Memory B cell (primary cell): ENCODE results near the gene NUBP2.

Experiments used
- ATAC-seq: fragments of 150-1000 bp; cut with Tn5 transposase; 2 replicates; pipeline ENCODE4 v1.10.0; 2021; ENCODE audit warnings: low read depth, mild to moderate bottlenecking, moderate library complexity
- DNase-seq, 2 donors: peaks; one replicate each; pipeline ENCODE4 v3.0.0; 2022; ENCODE audit warnings: low spot score in 2 of 2
- H3K27ac Mint-ChIP-seq: one replicate; pipeline ENCODE4 v1.8.0; 2022; ENCODE audit warnings: mild to moderate bottlenecking, moderate library complexity, mixed read lengths
- H3K27me3 Mint-ChIP-seq: one replicate; pipeline ENCODE4 v1.8.0; 2022; ENCODE audit warnings: mixed read lengths
- H3K36me3 Mint-ChIP-seq: one replicate; pipeline ENCODE4 v1.8.0; 2022; ENCODE audit warnings: mild to moderate bottlenecking, mixed read lengths
- H3K4me1 Mint-ChIP-seq: one replicate; pipeline ENCODE4 v1.8.0; 2022; ENCODE audit warnings: mixed read lengths
- H3K4me3 Mint-ChIP-seq: one replicate; pipeline ENCODE4 v1.8.0; 2022; ENCODE audit warnings: mild to moderate bottlenecking, moderate library complexity, mixed read lengths
- H3K9me3 Mint-ChIP-seq: one replicate; pipeline ENCODE4 v1.8.0; 2022; ENCODE audit warnings: mixed read lengths

The NUBP2 gene

GRCh38 chr16:1782408-1783264 is at the start of gene NUBP2, which contains the start of gene SPSB3:
NUBP2 (plus strand) TSS chr16:1782960; CDS start chr16:1783021, 61 bp downstream.
SPSB3 (minus strand) TSS chr16:1782571; CDS start chr16:1781483, 1,088 bp downstream.
- Mint-ChIP-seq H3K9me3 (no peaks in the 10 kb centered on the region), H3K27me3 (no peaks in the 10 kb centered on the region), H3K4me3 (peak within 1 kb of the TSS; percentile 88), H3K27ac (peak within 1 kb of the TSS; percentile 43), H3K4me1 (peaks cover 13% of the 10 kb centered on the region), H3K36me3 (peaks cover 2% of the 10 kb centered on the region)
- peak; percentile 84 for ATAC-seq
- peak; percentile 90 to 94 for DNase-seq

- Mint-ChIP-seq H3K9me3 (no peaks in the 10 kb centered on the region), H3K27ac (no peak overlapping the region), H3K4me3 (no peak overlapping the region), H3K4me1 (peaks cover 3% of the 10 kb centered on the region), H3K36me3 (peaks cover 4% of the 10 kb centered on the region), H3K27me3 (no peaks in the 10 kb centered on the region)
- DNase-seq = no peak
- ATAC-seq = no peak
Measured at GRCh38 chr16:1734123-1734522, 48.6 kb upstream of the NUBP2 start.

GRCh38 chr16:1734816-1735215 is 47.9 kb upstream of the NUBP2 start:
- no peak for DNase-seq
- no peaks in the 10 kb centered on the region for H3K9me3 Mint-ChIP-seq
- peaks cover 2% of the 10 kb centered on the region for H3K36me3 Mint-ChIP-seq
- no peaks in the 10 kb centered on the region for H3K27me3 Mint-ChIP-seq
- ATAC-seq = no peak
- H3K4me1 Mint-ChIP-seq = peaks cover 3% of the 10 kb centered on the region
- H3K27ac Mint-ChIP-seq = no peak overlapping the region
- no peak overlapping the region for H3K4me3 Mint-ChIP-seq

GRCh38 chr16:1740234-1740633 is 42.5 kb upstream of the NUBP2 start:
- Mint-ChIP-seq H3K9me3 (no peaks in the 10 kb centered on the region), H3K27me3 (no peaks in the 10 kb centered on the region), H3K36me3 (peaks cover 7% of the 10 kb centered on the region), H3K4me3 (no peak overlapping the region), H3K27ac (no peak overlapping the region), H3K4me1 (peaks cover 4% of the 10 kb centered on the region)
- DNase-seq = no peak
- ATAC-seq = no peak

- H3K4me1 Mint-ChIP-seq = peaks cover 4% of the 10 kb centered on the region
- no peaks in the 10 kb centered on the region for H3K27me3 Mint-ChIP-seq
- H3K9me3 Mint-ChIP-seq = no peaks in the 10 kb centered on the region
- ATAC-seq (no peak), DNase-seq (no peak)
- H3K4me3 Mint-ChIP-seq = no peak overlapping the region
- H3K27ac Mint-ChIP-seq = no peak overlapping the region
- peaks cover 7% of the 10 kb centered on the region for H3K36me3 Mint-ChIP-seq
Measured at GRCh38 chr16:1740781-1741490, 41.8 kb upstream of the NUBP2 start.

- Mint-ChIP-seq H3K36me3 (peaks cover 7% of the 10 kb centered on the region), H3K27me3 (no peaks in the 10 kb centered on the region), H3K4me1 (peaks cover 4% of the 10 kb centered on the region), H3K9me3 (no peaks in the 10 kb centered on the region), H3K27ac (no peak overlapping the region), H3K4me3 (no peak overlapping the region)
- no peak for ATAC-seq
- no peak for DNase-seq
Measured at GRCh38 chr16:1741553-1742165, 41.1 kb upstream of the NUBP2 start.

- no peak overlapping the region for H3K4me3 Mint-ChIP-seq
- H3K4me1 Mint-ChIP-seq = peaks cover 4% of the 10 kb centered on the region
- H3K27ac Mint-ChIP-seq = no peak overlapping the region
- H3K9me3 Mint-ChIP-seq = no peaks in the 10 kb centered on the region
- DNase-seq (no peak), ATAC-seq (no peak)
- H3K27me3 Mint-ChIP-seq = no peaks in the 10 kb centered on the region
- H3K36me3 Mint-ChIP-seq = peaks cover 14% of the 10 kb centered on the region
Measured at GRCh38 chr16:1743376-1744337, 39.1 kb upstream of the NUBP2 start.

GRCh38 chr16:1744338-1744840 is 38.4 kb upstream of the NUBP2 start:
- Mint-ChIP-seq H3K27ac (peak overlapping the region; percentile 41), H3K4me1 (peaks cover 4% of the 10 kb centered on the region), H3K27me3 (no peaks in the 10 kb centered on the region), H3K4me3 (no peak overlapping the region), H3K9me3 (no peaks in the 10 kb centered on the region), H3K36me3 (peaks cover 16% of the 10 kb centered on the region)
- ATAC-seq (no peak), DNase-seq (no peak)

- Mint-ChIP-seq H3K27me3 (no peaks in the 10 kb centered on the region), H3K9me3 (no peaks in the 10 kb centered on the region), H3K4me1 (peaks cover 4% of the 10 kb centered on the region), H3K36me3 (peaks cover 16% of the 10 kb centered on the region), H3K4me3 (no peak overlapping the region), H3K27ac (peak overlapping the region; percentile 41)
- ATAC-seq (no peak), DNase-seq (no peak)
Measured at GRCh38 chr16:1745181-1745899, 37.4 kb upstream of the NUBP2 start.

- H3K27ac Mint-ChIP-seq = no peak overlapping the region
- ATAC-seq (no peak), DNase-seq (no peak)
- H3K27me3 Mint-ChIP-seq = no peaks in the 10 kb centered on the region
- no peaks in the 10 kb centered on the region for H3K9me3 Mint-ChIP-seq
- no peak overlapping the region for H3K4me3 Mint-ChIP-seq
- peaks cover 16% of the 10 kb centered on the region for H3K36me3 Mint-ChIP-seq
- H3K4me1 Mint-ChIP-seq = peaks cover 3% of the 10 kb centered on the region
Measured at GRCh38 chr16:1745900-1746692, 36.7 kb upstream of the NUBP2 start.

GRCh38 chr16:1746693-1747195 is 36.0 kb upstream of the NUBP2 start:
- H3K27ac Mint-ChIP-seq = no peak overlapping the region
- no peaks in the 10 kb centered on the region for H3K27me3 Mint-ChIP-seq
- H3K4me3 Mint-ChIP-seq = no peak overlapping the region
- ATAC-seq (no peak), DNase-seq (no peak)
- peaks cover 2% of the 10 kb centered on the region for H3K4me1 Mint-ChIP-seq
- H3K9me3 Mint-ChIP-seq = no peaks in the 10 kb centered on the region
- H3K36me3 Mint-ChIP-seq = peaks cover 16% of the 10 kb centered on the region

GRCh38 chr16:1747934-1748333 is 34.8 kb upstream of the NUBP2 start:
- no peaks in the 10 kb centered on the region for H3K27me3 Mint-ChIP-seq

More at GRCh38 chr16:1747934-1748333, 34.8 kb upstream of the NUBP2 start:
- DNase-seq = no peak
- ATAC-seq = no peak
- Mint-ChIP-seq H3K9me3 (no peaks in the 10 kb centered on the region), H3K36me3 (peaks cover 19% of the 10 kb centered on the region), H3K27ac (no peak overlapping the region), H3K4me3 (no peak overlapping the region), H3K4me1 (peaks cover 2% of the 10 kb centered on the region)
